ENCODE measurements around the gene PHAF1.
A peak's percentile ranks its signal among the peaks of the same experiment; 100 is the strongest.

PHAF1 gene

GRCh38 chr16:67089101-67089500 lies 20.6 kb upstream of the PHAF1 start:
- H3K4me3 ChIP-seq (ENCODE audit: low read length), result no peak overlapping the region
- DNase-seq (ENCODE audit: low read depth), result no peak
- TF ChIP-seq, protein P1, sequence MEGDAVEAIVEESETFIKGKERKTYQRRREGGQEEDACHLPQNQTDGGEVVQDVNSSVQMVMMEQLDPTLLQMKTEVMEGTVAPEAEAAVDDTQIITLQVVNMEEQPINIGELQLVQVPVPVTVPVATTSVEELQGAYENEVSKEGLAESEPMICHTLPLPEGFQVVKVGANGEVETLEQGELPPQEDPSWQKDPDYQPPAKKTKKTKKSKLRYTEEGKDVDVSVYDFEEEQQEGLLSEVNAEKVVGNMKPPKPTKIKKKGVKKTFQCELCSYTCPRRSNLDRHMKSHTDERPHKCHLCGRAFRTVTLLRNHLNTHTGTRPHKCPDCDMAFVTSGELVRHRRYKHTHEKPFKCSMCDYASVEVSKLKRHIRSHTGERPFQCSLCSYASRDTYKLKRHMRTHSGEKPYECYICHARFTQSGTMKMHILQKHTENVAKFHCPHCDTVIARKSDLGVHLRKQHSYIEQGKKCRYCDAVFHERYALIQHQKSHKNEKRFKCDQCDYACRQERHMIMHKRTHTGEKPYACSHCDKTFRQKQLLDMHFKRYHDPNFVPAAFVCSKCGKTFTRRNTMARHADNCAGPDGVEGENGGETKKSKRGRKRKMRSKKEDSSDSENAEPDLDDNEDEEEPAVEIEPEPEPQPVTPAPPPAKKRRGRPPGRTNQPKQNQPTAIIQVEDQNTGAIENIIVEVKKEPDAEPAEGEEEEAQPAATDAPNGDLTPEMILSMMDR (IDR thresholded peaks at IDR 0.05; ENCODE audit: insufficient read depth, low read depth, low read length, missing control alignments), result no peak

GRCh38 chr16:67091906-67092566 lies 17.7 kb upstream of the PHAF1 start:
- TF ChIP-seq, protein P1 (IDR thresholded peaks at IDR 0.05; ENCODE audit: insufficient read depth, low read depth, low read length, missing control alignments), result no peak
- H3K4me3 ChIP-seq (ENCODE audit: low read length), result no peak overlapping the region
- peak; percentile 54 for DNase-seq (ENCODE audit: low read depth)

GRCh38 chr16:67093098-67093726 lies 16.5 kb upstream of the PHAF1 start:
- no peak overlapping the region for H3K4me3 ChIP-seq (ENCODE audit: low read length)
- TF ChIP-seq, protein P1 (IDR thresholded peaks at IDR 0.05; ENCODE audit: insufficient read depth, low read depth, low read length, missing control alignments), result no peak
- no peak for DNase-seq (ENCODE audit: low read depth)

DNA sequence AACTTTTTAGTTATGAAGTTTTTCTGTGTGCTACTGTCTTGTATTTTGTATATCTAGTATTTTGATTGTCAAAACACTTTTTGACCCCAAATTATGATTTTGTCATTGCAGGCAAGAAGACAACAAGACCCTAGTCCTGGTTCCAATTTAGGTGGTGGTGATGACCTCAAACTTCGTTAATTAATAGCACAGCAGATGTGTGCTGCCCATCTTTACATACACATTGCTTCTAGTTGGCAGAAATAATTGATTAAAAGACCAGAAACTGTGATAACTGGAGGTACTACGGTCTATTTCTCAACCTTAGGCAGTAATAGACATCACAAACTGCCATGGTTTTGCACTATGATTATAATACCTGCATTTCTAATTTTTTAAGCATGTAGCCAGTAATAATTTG lies 11.1 kb upstream of the PHAF1 start:
- no peak for DNase-seq (ENCODE audit: low read depth)
- TF ChIP-seq, protein P1 (IDR thresholded peaks at IDR 0.05; ENCODE audit: insufficient read depth, low read depth, low read length, missing control alignments), result no peak
- H3K4me3 ChIP-seq (ENCODE audit: low read length), result no peak overlapping the region

DNA sequence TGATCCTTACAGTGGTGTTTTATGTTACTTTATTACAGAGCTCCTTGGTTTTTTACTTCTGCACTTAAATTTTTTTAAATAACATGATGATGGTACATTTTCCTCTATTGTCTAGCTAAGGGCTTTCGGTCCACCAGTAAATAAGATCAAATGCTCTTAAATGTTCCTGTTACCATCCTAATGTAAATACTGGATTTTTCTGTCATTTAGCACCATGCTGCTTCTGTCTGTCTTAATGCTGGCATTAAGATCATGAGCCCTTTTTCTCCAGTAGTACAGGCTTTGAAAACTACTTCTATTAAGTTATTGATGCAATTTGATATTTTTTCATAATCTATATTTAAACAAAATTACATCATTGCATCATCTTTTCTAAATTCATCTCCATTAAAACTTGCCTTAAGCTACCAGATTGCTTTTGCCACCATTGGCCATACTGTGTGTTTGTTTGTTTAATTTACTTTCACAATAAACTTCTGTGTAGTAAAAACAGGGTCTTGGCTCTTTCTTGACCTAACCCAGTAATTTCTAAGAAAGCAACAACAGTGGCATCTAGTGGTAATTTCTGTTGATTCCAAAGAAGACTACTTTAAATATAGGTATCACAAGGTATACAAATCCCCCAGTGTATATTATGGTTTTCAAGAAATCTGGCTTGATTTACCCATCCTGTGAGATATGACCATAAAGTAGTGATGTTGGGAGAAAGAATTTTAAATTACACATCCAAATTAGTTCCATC lies 9.0 kb upstream of the PHAF1 start:
- DNase-seq (ENCODE audit: low read depth), result peak; percentile 29
- no peak overlapping the region for H3K4me3 ChIP-seq (ENCODE audit: low read length)
- TF ChIP-seq, protein P1 (IDR thresholded peaks at IDR 0.05; ENCODE audit: insufficient read depth, low read depth, low read length, missing control alignments), result peak; percentile 13

DNA sequence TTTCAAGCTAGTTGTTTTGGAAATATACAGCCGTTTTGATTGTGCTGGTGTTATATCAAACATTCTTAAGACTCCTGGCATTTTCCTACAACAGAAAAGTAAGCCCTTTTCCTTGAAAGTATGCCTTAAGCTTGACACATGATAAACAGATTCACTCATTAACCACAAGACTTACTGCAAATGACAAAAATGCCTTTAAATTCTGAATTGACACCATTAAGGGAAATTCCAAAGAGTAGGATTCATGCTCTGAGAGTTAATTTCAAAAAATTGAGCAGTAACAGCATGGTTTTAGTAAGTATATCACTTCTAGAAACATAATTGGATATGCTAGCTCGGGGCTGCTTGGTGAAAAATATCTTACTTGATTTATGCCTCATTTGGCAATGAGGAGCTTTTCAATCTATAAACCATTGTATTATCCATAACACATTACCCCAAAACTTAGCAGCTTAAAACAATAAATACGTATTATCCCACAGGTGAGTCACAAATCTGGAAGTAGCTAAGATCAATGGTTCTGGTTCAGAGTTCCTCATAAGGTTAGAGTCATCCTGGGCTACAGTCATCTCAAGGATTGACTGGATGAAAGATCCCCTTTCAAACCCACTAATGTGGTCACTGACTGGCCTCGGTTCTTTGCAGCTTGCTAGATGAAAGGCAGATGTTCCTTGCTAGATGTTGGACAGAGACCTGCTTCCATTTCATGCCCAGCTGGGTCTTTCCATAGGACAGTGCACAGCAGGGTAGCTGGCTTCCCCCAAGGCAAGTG lies 8.2 kb upstream of the PHAF1 start:
- TF ChIP-seq, protein P1 (IDR thresholded peaks at IDR 0.05; ENCODE audit: insufficient read depth, low read depth, low read length, missing control alignments), result no peak
- no peak overlapping the region for H3K4me3 ChIP-seq (ENCODE audit: low read length)
- DNase-seq (ENCODE audit: low read depth), result no peak
